ENCODE measurements around the gene LRRC49. TPM values are rescaled to one million over a fixed set of nuclear protein-coding genes. Genes with fewer than 3 reads are reported as not detected.

LRRC49 gene
- total and polyA plus RNA-seq, 2 of the 4 experiments (the other 2 are of a cell fraction), result 8.6 to 16.8 TPM

GRCh38 chr15:71011503-71012155 lies 119.0 kb downstream of the LRRC49 start:
- no peaks in the 10 kb centered on the region for H4K20me1 ChIP-seq (ENCODE audit: insufficient read depth, low read length)
- H2AK9ac ChIP-seq (replicated peaks; ENCODE audit: low read depth, low read length, poor library complexity), result no peak overlapping the region
- no peaks in the 10 kb centered on the region for H3K36me3 ChIP-seq (ENCODE audit: control insufficient read depth, insufficient read depth, low read length)
- H2BK15ac ChIP-seq (ENCODE audit: low read depth, low read length), result peak overlapping the region; percentile 67; the same call in 1 of the 3 replicates
- intact Hi-C loops (cut with micrococcal nuclease), result loop anchor here (1.0 to 10.0 kb wide), 3 partner anchors 92 to 429 kb away; no protein-coding TSS in a partner anchor
- peak overlapping the region; percentile 27; the same call in 1 of the 2 replicates for H3K9ac ChIP-seq (ENCODE audit: low read depth, low read length)
- H2BK5ac ChIP-seq (ENCODE audit: low read depth, low read length, poor library complexity, severe bottlenecking), result peak overlapping the region; percentile 75
- H3K4me2 ChIP-seq (ENCODE audit: low read depth, low read length), result no peak overlapping the region
- POLR2A ChIA-PET (ENCODE audit: unreplicated experiment), result no interaction called here
- CTCF ChIA-PET, result interaction anchor here (0.6 to 2.2 kb wide), 6 partner anchors 31 to 776 kb away, joined by 3 to 10 read pairs (median 4); no protein-coding TSS in a partner anchor
- no peak overlapping the region for H3K4me3 ChIP-seq (ENCODE audit: insufficient read depth, low read depth, low read length)
- peak overlapping the region; percentile 65; the same call in 1 of the 2 replicates for H3K4ac ChIP-seq (ENCODE audit: low read depth, low read length)
- 0 out of 4 replicates have a peak, but pooled peaks cover 0 to 3% of the 10 kb centered on the region in 2 experiments for H3K79me1 ChIP-seq (ENCODE audit: low read depth in 1 of 2, low read length in 2 of 2)
- H3K9me1 ChIP-seq (ENCODE audit: insufficient read depth, low read length), result no peaks in the 10 kb centered on the region
- dilution Hi-C loops (cut with HindIII; ENCODE audit: low sequenced_read_pairs, unreplicated experiment), result no loop called here
- H3K56ac ChIP-seq (ENCODE audit: extremely low read depth, insufficient read depth, low read length), result no peak overlapping the region
- peak; percentile 84 for DNase-seq
- peak overlapping the region in 1 of 2 experiments; percentile 68; a peak in 2 of 4 replicates for H4K8ac ChIP-seq (ENCODE audit: low read depth in 2 of 2, low read length in 2 of 2)
- H3K27me3 ChIP-seq (ENCODE audit: control insufficient read depth, insufficient read depth, low read length), result no peaks in the 10 kb centered on the region
- no peaks in the 10 kb centered on the region for H3K9me3 ChIP-seq (ENCODE audit: control insufficient read depth, insufficient read depth, low read length)
- peak; percentile 100 for ATAC-seq (ENCODE audit: low read depth)
- peak overlapping the region; percentile 42; the same call in 1 of the 2 replicates for H3K27ac ChIP-seq (ENCODE audit: insufficient read depth, low read length)
- H2AFZ ChIP-seq (replicated peaks; ENCODE audit: low read length, poor library complexity), result no peak overlapping the region
- no peak overlapping the region for H3K23ac ChIP-seq (ENCODE audit: low read depth, low read length)
- peak overlapping the region; percentile 22; the same call in 1 of the 2 replicates for H2BK20ac ChIP-seq (ENCODE audit: low read depth, low read length)
- H2AK5ac ChIP-seq (ENCODE audit: low read depth, low read length), result peak overlapping the region; percentile 74
- WGBS, 2 experiments (ENCODE audit: extremely low coverage in 2 of 2, insufficient read length in 1 of 2), result no CpG with 5 or more reads among the region's 1 CpG
- H2BK120ac ChIP-seq (ENCODE audit: low read depth, low read length), result peak overlapping the region; percentile 59
- H3K18ac ChIP-seq (ENCODE audit: low read depth, low read length), result peak overlapping the region; percentile 81
- H3K14ac ChIP-seq (replicated peaks; ENCODE audit: low read depth, low read length), result no peak overlapping the region
- H3K4me1 ChIP-seq (ENCODE audit: control insufficient read depth, insufficient read depth, low read length), result no peaks in the 10 kb centered on the region
- peak overlapping the region; percentile 52 for H4K5ac ChIP-seq (ENCODE audit: low read depth, low read length)
- H4K91ac ChIP-seq (ENCODE audit: insufficient read depth, low read depth, low read length), result peak overlapping the region; percentile 53
- in situ Hi-C loops (cut with MboI; ENCODE audit: low sequenced_read_pairs), result loop anchor here (5.0 kb wide), 1 partner anchor 101 kb away; no protein-coding TSS in a partner anchor
- BruUV-seq (replicated peaks), result no TSS peak
- no peak for TF ChIP-seq NFE2L2 (IDR thresholded peaks at IDR 0.05; ENCODE audit: low read depth, low read length)
- no peak for TF ChIP-seq CEBPB (IDR thresholded peaks at IDR 0.05; ENCODE audit: low read depth, low read length)
- no peak for TF ChIP-seq FOS (IDR thresholded peaks at IDR 0.05; ENCODE audit: low read depth, low read length)
- TF ChIP-seq MAFK (IDR thresholded peaks at IDR 0.05; ENCODE audit: low read depth, low read length), result no peak
- no peak for TF ChIP-seq RFX5 (IDR thresholded peaks at IDR 0.05; ENCODE audit: low read depth, low read length)
- peak; percentile 95 for TF ChIP-seq RAD21 (IDR thresholded peaks at IDR 0.05; ENCODE audit: low read length)
- TF ChIP-seq USF2 (IDR thresholded peaks at IDR 0.05; ENCODE audit: low read depth, low read length), result no peak
- TF ChIP-seq ELK1 (IDR thresholded peaks at IDR 0.05; ENCODE audit: borderline replicate concordance, low read depth, low read length), result no peak
- TF ChIP-seq POLR2A (IDR thresholded peaks at IDR 0.05; ENCODE audit: low read depth, low read length), result 0 out of 2 replicates have a peak, but pooled peaks have one; percentile 25
- TF ChIP-seq CTCF (conservative IDR thresholded peaks at IDR 0.05; ENCODE audit: low read depth, low read length), result peak; percentile 94
- no peak for TF ChIP-seq RCOR1 (IDR thresholded peaks at IDR 0.05; ENCODE audit: insufficient replicate concordance, low read length)
- no peak for TF ChIP-seq MXI1 (IDR thresholded peaks at IDR 0.05; ENCODE audit: borderline replicate concordance, low read depth, low read length)
- TF ChIP-seq BHLHE40 (IDR thresholded peaks at IDR 0.05; ENCODE audit: low read depth, low read length), result no peak
- peak; percentile 92 for TF ChIP-seq SMC3 (IDR thresholded peaks at IDR 0.05; ENCODE audit: low read depth, low read length)

All from IMR-90 (cell line).